GM10847 (cell line): ENCODE results near the gene ZFPL1.
A peak's percentile ranks its signal among the peaks of the same experiment; 100 is the strongest.

ENCODE experiments used
- POLR2A ChIP-seq: IDR thresholded peaks from 2 replicates; pipeline ENCODE4 v1.6.1; 2011; ENCODE audit not compliant: insufficient read length; ENCODE audit errors: extremely low read depth

The ZFPL1 gene

GRCh38 chr11:65116370-65117205, 32.6 kb downstream of the ZFPL1 start:
- TF ChIP-seq POLR2A = no peak

- TF ChIP-seq POLR2A = peak; percentile 79
These were observed 33.4 kb downstream of the ZFPL1 start, which contains the start of gene ZNHIT2 for GRCh38 chr11:65117206-65118096. Gene ZNHIT2, minus strand, starts transcription at chr11:65117701. Its CDS starts 48 bp downstream, at chr11:65117653.

GRCh38 chr11:65118097-65118837, 34.2 kb downstream of the ZFPL1 start:
- no peak for TF ChIP-seq POLR2A

- TF ChIP-seq POLR2A = no peak
These were observed 35.6 kb downstream of the ZFPL1 start for GRCh38 chr11:65119670-65119995.

GRCh38 chr11:65120831-65121230, 36.8 kb downstream of the ZFPL1 start:
- no peak for TF ChIP-seq POLR2A

- no peak for TF ChIP-seq POLR2A
These were observed 37.4 kb downstream of the ZFPL1 start for GRCh38 chr11:65121447-65121864.

- peak; percentile 84 for TF ChIP-seq POLR2A
These were observed 38.1 kb downstream of the ZFPL1 start, which contains the start of the genes FAU and MRPL49 for GRCh38 chr11:65121865-65122696. Gene FAU, minus strand, starts transcription at chr11:65122134. Its CDS starts 321 bp downstream, at chr11:65121813. Gene MRPL49, plus strand, starts transcription at chr11:65122321. Its CDS starts 26 bp downstream, at chr11:65122347.

GRCh38 chr11:65124480-65125196, 40.6 kb downstream of the ZFPL1 start:
- TF ChIP-seq POLR2A = no peak

- TF ChIP-seq POLR2A = no peak
These were observed 41.4 kb downstream of the ZFPL1 start for GRCh38 chr11:65125197-65126056.

- TF ChIP-seq POLR2A = peak; percentile 14
These were observed 42.7 kb downstream of the ZFPL1 start for GRCh38 chr11:65126624-65127274.

GRCh38 chr11:65127473-65128181, 43.6 kb downstream of the ZFPL1 start:
- no peak for TF ChIP-seq POLR2A
